T-helper 1 cell treated with Interleukin-12 subunit alpha and Interleukin-12 subunit beta and Interleukin-4 antibody, amounts not matched to agents 30 μg/mL and 1 μg/mL, for 36 hours (primary cell): ENCODE data around the gene SENP5.

Source experiments
- H3K27ac Mint-ChIP-seq: one replicate; pipeline ENCODE4 v1.8.0; 2021; ENCODE audit warnings: mild to moderate bottlenecking, mixed read lengths
- H3K27me3 Mint-ChIP-seq: one replicate; pipeline ENCODE4 v1.8.0; 2021; ENCODE audit warnings: low read depth, mixed read lengths
- H3K36me3 Mint-ChIP-seq: one replicate; pipeline ENCODE4 v1.8.0; 2021; ENCODE audit warnings: low read depth, mixed read lengths
- H3K4me1 Mint-ChIP-seq: one replicate; pipeline ENCODE4 v1.8.0; 2021; ENCODE audit warnings: low read depth, mixed read lengths
- H3K4me3 Mint-ChIP-seq: one replicate; pipeline ENCODE4 v1.8.0; 2021; ENCODE audit warnings: mild to moderate bottlenecking, moderate library complexity, mixed read lengths
- H3K9me3 Mint-ChIP-seq: one replicate; pipeline ENCODE4 v1.8.0; 2021; ENCODE audit warnings: mixed read lengths

The SENP5 gene

DNA sequence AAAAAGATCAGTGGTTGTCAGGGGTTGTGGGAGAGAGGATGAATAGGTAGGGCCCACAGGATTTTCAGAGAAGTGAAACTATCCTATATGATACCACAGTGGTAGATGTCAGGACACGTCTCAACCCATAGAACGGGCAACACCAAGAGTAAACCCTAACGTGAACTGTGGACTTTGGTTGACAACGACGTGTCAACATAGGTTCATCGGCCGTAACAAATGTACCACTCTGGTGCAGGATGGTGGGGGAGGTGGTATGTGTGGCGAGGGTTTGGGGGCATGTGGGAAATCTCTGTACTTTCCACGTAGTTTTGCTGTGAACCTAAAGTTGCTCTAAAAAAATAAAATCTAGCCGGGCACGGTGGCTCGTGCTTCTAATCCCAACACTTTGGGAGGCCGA lies 113.9 kb downstream of the SENP5 start:
- H3K4me1 Mint-ChIP-seq, result peaks cover 7% of the 10 kb centered on the region
- H3K9me3 Mint-ChIP-seq, result peaks cover 13% of the 10 kb centered on the region
- H3K27ac Mint-ChIP-seq, result no peak overlapping the region
- H3K4me3 Mint-ChIP-seq, result no peak overlapping the region
- no peaks in the 10 kb centered on the region for H3K36me3 Mint-ChIP-seq
- H3K27me3 Mint-ChIP-seq, result peaks cover 16% of the 10 kb centered on the region

- no peak overlapping the region for H3K27ac Mint-ChIP-seq
- H3K4me3 Mint-ChIP-seq, result no peak overlapping the region
- H3K9me3 Mint-ChIP-seq, result peaks cover 13% of the 10 kb centered on the region
- peaks cover 7% of the 10 kb centered on the region for H3K4me1 Mint-ChIP-seq
- H3K36me3 Mint-ChIP-seq, result no peaks in the 10 kb centered on the region
- H3K27me3 Mint-ChIP-seq, result peaks cover 16% of the 10 kb centered on the region
Observed at GRCh38 chr3:196983186-196983585, 115.5 kb downstream of the SENP5 start.
